GM21515 (cell line): ENCODE results near the gene SRSF5.
A peak's percentile ranks its signal among the peaks of the same experiment; 100 is the strongest.
"Not testable (repeated sequence)": the region's sequence is repeated elsewhere in the genome, so short reads cannot be mapped to it uniquely, and the experiment has no call there.

Experiments
- ATAC-seq: cut with Tn5 transposase; IDR thresholded peaks from one replicate; pipeline ENCODE4 v1.9.1; 2021; ENCODE audit not compliant: unreplicated experiment

Gene SRSF5

GRCh38 chr14:69766984-69767368 is at the start of gene SRSF5:
Gene SRSF5, plus strand, starts transcription at chr14:69767142. Its CDS starts 1,015 bp downstream, at chr14:69768157.
- peak; percentile 80 for ATAC-seq

- not testable (repeated sequence) for ATAC-seq
Observed at GRCh38 chr14:69718614-69719013, 48.3 kb upstream of the SRSF5 start.

- no peak for ATAC-seq
Observed at GRCh38 chr14:69719501-69719951, 47.4 kb upstream of the SRSF5 start.

- no peak for ATAC-seq
Observed at GRCh38 chr14:69720912-69721311, 46.0 kb upstream of the SRSF5 start.

- peak; percentile 83 for ATAC-seq
Observed at GRCh38 chr14:69726761-69727511, 40.0 kb upstream of the SRSF5 start.

- ATAC-seq, result no peak
Observed at GRCh38 chr14:69727860-69728259, 39.1 kb upstream of the SRSF5 start.

GRCh38 chr14:69731919-69732598 is 34.9 kb upstream of the SRSF5 start:
- ATAC-seq, result not testable (repeated sequence)

GRCh38 chr14:69736405-69736804 is 30.5 kb upstream of the SRSF5 start:
- not testable (repeated sequence) for ATAC-seq

GRCh38 chr14:69741055-69741454 is 25.9 kb upstream of the SRSF5 start:
- ATAC-seq, result no peak

- no peak for ATAC-seq
Observed at GRCh38 chr14:69749956-69750355, 17.0 kb upstream of the SRSF5 start.

GRCh38 chr14:69750495-69750894 is 16.4 kb upstream of the SRSF5 start:
- no peak for ATAC-seq

- ATAC-seq, result no peak
Observed at GRCh38 chr14:69752773-69753172, 14.2 kb upstream of the SRSF5 start.

GRCh38 chr14:69753860-69754259 is 13.1 kb upstream of the SRSF5 start:
- no peak for ATAC-seq

- ATAC-seq, result no peak
Observed at GRCh38 chr14:69754487-69754886, 12.5 kb upstream of the SRSF5 start.

GRCh38 chr14:69755296-69755695 is 11.6 kb upstream of the SRSF5 start:
- ATAC-seq, result no peak

- no peak for ATAC-seq
Observed at GRCh38 chr14:69755784-69756183, 11.2 kb upstream of the SRSF5 start.

- no peak for ATAC-seq
Observed at GRCh38 chr14:69756298-69756697, 10.6 kb upstream of the SRSF5 start.

GRCh38 chr14:69760810-69761209 is 6.1 kb upstream of the SRSF5 start:
- ATAC-seq, result no peak

GRCh38 chr14:69763761-69764510 is 3.0 kb upstream of the SRSF5 start:
- ATAC-seq, result no peak

- peak; percentile 60 for ATAC-seq
Observed at GRCh38 chr14:69767369-69767999, 542 bp downstream of the SRSF5 start.

GRCh38 chr14:69768873-69769272 is 1.9 kb downstream of the SRSF5 start:
- no peak for ATAC-seq
